ENCODE data around the gene SRGAP1. TPM values are rescaled to one million over a fixed set of nuclear protein-coding genes. Genes with fewer than 3 reads are reported as not detected.

SRGAP1 gene
- polyA plus RNA-seq, 1 donor from 2014 or later = 4.8 TPM

GRCh38 chr12:63802012-63802608 is 42.4 kb upstream of the SRGAP1 start:
- H4K20me1 ChIP-seq (ENCODE audit: insufficient read depth) = no peaks in the 10 kb centered on the region
- no peaks in the 10 kb centered on the region for H3K9me2 ChIP-seq (ENCODE audit: insufficient read depth, low read length)
- H3K79me2 ChIP-seq (replicated peaks; ENCODE audit: insufficient read depth, low read length) = no peaks in the 10 kb centered on the region
- H3K4me3 ChIP-seq (ENCODE audit: low read length) = no peak overlapping the region
- no peak overlapping the region for H3K9ac ChIP-seq (ENCODE audit: low read length)
- H3F3A ChIP-seq (ENCODE audit: insufficient read depth, low read length, poor library complexity, severe bottlenecking) = no peaks in the 10 kb centered on the region
- no peaks in the 10 kb centered on the region for H3K27me3 ChIP-seq (ENCODE audit: insufficient read depth, low read depth, low read length)
- no peaks in the 10 kb centered on the region for H3K36me3 ChIP-seq (ENCODE audit: insufficient read depth, low read length)
- TF ChIP-seq SMC3 (conservative IDR thresholded peaks at IDR 0.05; ENCODE audit: poor library complexity) (peak; percentile 92), EZH2 (IDR thresholded peaks at IDR 0.05; ENCODE audit: borderline replicate concordance, insufficient read depth, low read length, poor library complexity, severe bottlenecking) (no peak), MXI1 (conservative IDR thresholded peaks at IDR 0.05; ENCODE audit: poor library complexity, severe bottlenecking) (no peak), CTCF (IDR thresholded peaks at IDR 0.05; ENCODE audit: poor library complexity, severe bottlenecking) (peak; percentile 83), RAD21 (conservative IDR thresholded peaks at IDR 0.05) (peak; percentile 88)
- no peak overlapping the region for H3K4me2 ChIP-seq (ENCODE audit: low read length)
- H3K27ac ChIP-seq (ENCODE audit: low read length) = no peak overlapping the region
- no peak overlapping the region for H2AFZ ChIP-seq (ENCODE audit: low read depth, low read length)
- H3K9me3 ChIP-seq (ENCODE audit: low read length) = no peaks in the 10 kb centered on the region

- H3F3A ChIP-seq (ENCODE audit: insufficient read depth, low read length, poor library complexity, severe bottlenecking) = no peaks in the 10 kb centered on the region
- H3K4me2 ChIP-seq (ENCODE audit: low read length) = no peak overlapping the region
- no peak overlapping the region for H2AFZ ChIP-seq (ENCODE audit: low read depth, low read length)
- no peaks in the 10 kb centered on the region for H3K36me3 ChIP-seq (ENCODE audit: insufficient read depth, low read length)
- H3K9ac ChIP-seq (ENCODE audit: low read length) = no peak overlapping the region
- no peaks in the 10 kb centered on the region for H3K9me2 ChIP-seq (ENCODE audit: insufficient read depth, low read length)
- no peak overlapping the region for H3K4me3 ChIP-seq (ENCODE audit: low read length)
- no peaks in the 10 kb centered on the region for H3K9me3 ChIP-seq (ENCODE audit: low read length)
- no peak overlapping the region for H3K27ac ChIP-seq (ENCODE audit: low read length)
- no peaks in the 10 kb centered on the region for H4K20me1 ChIP-seq (ENCODE audit: insufficient read depth)
- no peaks in the 10 kb centered on the region for H3K27me3 ChIP-seq (ENCODE audit: insufficient read depth, low read depth, low read length)
- TF ChIP-seq REST (IDR thresholded peaks at IDR 0.05; ENCODE audit: borderline replicate concordance) = no peak
- no peak for TF ChIP-seq EZH2 (IDR thresholded peaks at IDR 0.05; ENCODE audit: borderline replicate concordance, insufficient read depth, low read length, poor library complexity, severe bottlenecking)
- no peak for TF ChIP-seq RAD21 (conservative IDR thresholded peaks at IDR 0.05)
- no peak for TF ChIP-seq POLR2AphosphoS5 (IDR thresholded peaks at IDR 0.05)
- TF ChIP-seq CTCF (IDR thresholded peaks at IDR 0.05; ENCODE audit: poor library complexity, severe bottlenecking) = no peak
- H3K79me2 ChIP-seq (replicated peaks; ENCODE audit: insufficient read depth, low read length) = no peaks in the 10 kb centered on the region
Observed at GRCh38 chr12:63804746-63805145, 39.8 kb upstream of the SRGAP1 start.

Measured in neural cell (in vitro differentiated cells).